ENCODE data around the gene GZF1.

GZF1 gene

GRCh38 chr20:23361119-23361475, 885 bp upstream of the GZF1 start:
- peaks cover 15% of the 10 kb centered on the region for H3K36me3 ChIP-seq (ENCODE audit: insufficient read depth, low read depth, low read length)
- no peaks in the 10 kb centered on the region for H3K9me3 ChIP-seq (ENCODE audit: insufficient read depth, low read depth, low read length)
- peaks cover 19% of the 10 kb centered on the region; the same call in 1 of the 2 replicates for H3K4me1 ChIP-seq (ENCODE audit: insufficient read depth, low read length)
- H3K27me3 ChIP-seq (ENCODE audit: insufficient read depth, low read length), result no peaks in the 10 kb centered on the region
- peak overlapping the region; percentile 86 for H3K4me3 ChIP-seq (ENCODE audit: low read length)
- H3K27ac ChIP-seq (ENCODE audit: low read length), result peak overlapping the region; percentile 45
- H3K9ac ChIP-seq (ENCODE audit: low read depth, low read length), result peak overlapping the region; percentile 96

GRCh38 chr20:23362392-23363256, 642 bp downstream of the GZF1 start:
- no peak overlapping the region for H3K27ac ChIP-seq (ENCODE audit: low read length)
- H3K27me3 ChIP-seq (ENCODE audit: insufficient read depth, low read length), result no peaks in the 10 kb centered on the region
- peak overlapping the region; percentile 79; the same call in 1 of the 2 replicates for H3K9ac ChIP-seq (ENCODE audit: low read depth, low read length)
- H3K9me3 ChIP-seq (ENCODE audit: insufficient read depth, low read depth, low read length), result no peaks in the 10 kb centered on the region
- H3K4me1 ChIP-seq (ENCODE audit: insufficient read depth, low read length), result peaks cover 24% of the 10 kb centered on the region
- peak overlapping the region; percentile 88 for H3K4me3 ChIP-seq (ENCODE audit: low read length)
- peaks cover 28% of the 10 kb centered on the region for H3K36me3 ChIP-seq (ENCODE audit: insufficient read depth, low read depth, low read length)

GRCh38 chr20:23363257-23363649, 1.3 kb downstream of the GZF1 start:
- peak overlapping the region; percentile 88 for H3K4me3 ChIP-seq (ENCODE audit: low read length)
- H3K4me1 ChIP-seq (ENCODE audit: insufficient read depth, low read length), result peaks cover 24% of the 10 kb centered on the region
- H3K27me3 ChIP-seq (ENCODE audit: insufficient read depth, low read length), result no peaks in the 10 kb centered on the region
- peaks cover 35% of the 10 kb centered on the region for H3K36me3 ChIP-seq (ENCODE audit: insufficient read depth, low read depth, low read length)
- no peak overlapping the region for H3K27ac ChIP-seq (ENCODE audit: low read length)
- peak overlapping the region; percentile 79; the same call in 1 of the 2 replicates for H3K9ac ChIP-seq (ENCODE audit: low read depth, low read length)
- H3K9me3 ChIP-seq (ENCODE audit: insufficient read depth, low read depth, low read length), result no peaks in the 10 kb centered on the region

- Histone ChIP-seq H3K27ac (ENCODE audit: low read length) (no peak overlapping the region), H3K9ac (ENCODE audit: low read depth, low read length) (no peak overlapping the region), H3K4me1 (ENCODE audit: insufficient read depth, low read length) (peaks cover 18% of the 10 kb centered on the region), H3K9me3 (ENCODE audit: insufficient read depth, low read depth, low read length) (no peaks in the 10 kb centered on the region), H3K27me3 (ENCODE audit: insufficient read depth, low read length) (no peaks in the 10 kb centered on the region), H3K36me3 (ENCODE audit: insufficient read depth, low read depth, low read length) (peaks cover 58% of the 10 kb centered on the region), H3K4me3 (ENCODE audit: low read length) (no peak overlapping the region)
These were observed 3.6 kb downstream of the GZF1 start for GRCh38 chr20:23365390-23366165.

GRCh38 chr20:23366384-23366783, 4.4 kb downstream of the GZF1 start:
- Histone ChIP-seq H3K9me3 (ENCODE audit: insufficient read depth, low read depth, low read length) (no peaks in the 10 kb centered on the region), H3K27me3 (ENCODE audit: insufficient read depth, low read length) (no peaks in the 10 kb centered on the region), H3K36me3 (ENCODE audit: insufficient read depth, low read depth, low read length) (peaks cover 66% of the 10 kb centered on the region), H3K4me3 (ENCODE audit: low read length) (no peak overlapping the region; the same call in 1 of the 2 replicates), H3K4me1 (ENCODE audit: insufficient read depth, low read length) (peaks cover 13% of the 10 kb centered on the region), H3K9ac (ENCODE audit: low read depth, low read length) (no peak overlapping the region), H3K27ac (ENCODE audit: low read length) (no peak overlapping the region)

- Histone ChIP-seq H3K9ac (ENCODE audit: low read depth, low read length) (no peak overlapping the region), H3K27me3 (ENCODE audit: insufficient read depth, low read length) (no peaks in the 10 kb centered on the region), H3K4me3 (ENCODE audit: low read length) (no peak overlapping the region), H3K4me1 (ENCODE audit: insufficient read depth, low read length) (peaks cover 12% of the 10 kb centered on the region), H3K36me3 (ENCODE audit: insufficient read depth, low read depth, low read length) (peaks cover 80% of the 10 kb centered on the region), H3K27ac (ENCODE audit: low read length) (no peak overlapping the region), H3K9me3 (ENCODE audit: insufficient read depth, low read depth, low read length) (no peaks in the 10 kb centered on the region)
These were observed 5.8 kb downstream of the GZF1 start for GRCh38 chr20:23367770-23368169.

GRCh38 chr20:23368316-23369071, 6.5 kb downstream of the GZF1 start:
- no peak overlapping the region for H3K27ac ChIP-seq (ENCODE audit: low read length)
- no peak overlapping the region for H3K9ac ChIP-seq (ENCODE audit: low read depth, low read length)
- no peaks in the 10 kb centered on the region for H3K27me3 ChIP-seq (ENCODE audit: insufficient read depth, low read length)
- no peaks in the 10 kb centered on the region for H3K9me3 ChIP-seq (ENCODE audit: insufficient read depth, low read depth, low read length)
- H3K4me1 ChIP-seq (ENCODE audit: insufficient read depth, low read length), result peaks cover 5% of the 10 kb centered on the region; the same call in 1 of the 2 replicates
- H3K36me3 ChIP-seq (ENCODE audit: insufficient read depth, low read depth, low read length), result peaks cover 87% of the 10 kb centered on the region
- no peak overlapping the region for H3K4me3 ChIP-seq (ENCODE audit: low read length)

- H3K27ac ChIP-seq (ENCODE audit: low read length), result no peak overlapping the region
- H3K4me3 ChIP-seq (ENCODE audit: low read length), result no peak overlapping the region
- H3K4me1 ChIP-seq (ENCODE audit: insufficient read depth, low read length), result peaks cover 5% of the 10 kb centered on the region; the same call in 1 of the 2 replicates
- H3K27me3 ChIP-seq (ENCODE audit: insufficient read depth, low read length), result no peaks in the 10 kb centered on the region
- no peaks in the 10 kb centered on the region for H3K9me3 ChIP-seq (ENCODE audit: insufficient read depth, low read depth, low read length)
- peaks cover 92% of the 10 kb centered on the region for H3K36me3 ChIP-seq (ENCODE audit: insufficient read depth, low read depth, low read length)
- no peak overlapping the region for H3K9ac ChIP-seq (ENCODE audit: low read depth, low read length)
These were observed 7.3 kb downstream of the GZF1 start for GRCh38 chr20:23369072-23369823.

- Histone ChIP-seq H3K4me3 (ENCODE audit: low read length) (no peak overlapping the region), H3K9ac (ENCODE audit: low read depth, low read length) (no peak overlapping the region), H3K36me3 (ENCODE audit: insufficient read depth, low read depth, low read length) (peaks cover 92% of the 10 kb centered on the region), H3K27me3 (ENCODE audit: insufficient read depth, low read length) (no peaks in the 10 kb centered on the region), H3K9me3 (ENCODE audit: insufficient read depth, low read depth, low read length) (no peaks in the 10 kb centered on the region), H3K4me1 (ENCODE audit: insufficient read depth, low read length) (peaks cover 5% of the 10 kb centered on the region; the same call in 1 of the 2 replicates), H3K27ac (ENCODE audit: low read length) (no peak overlapping the region)
These were observed 8.3 kb downstream of the GZF1 start for GRCh38 chr20:23370274-23370673.

- Histone ChIP-seq H3K4me1 (ENCODE audit: insufficient read depth, low read length) (peaks cover 5% of the 10 kb centered on the region; the same call in 1 of the 2 replicates), H3K36me3 (ENCODE audit: insufficient read depth, low read depth, low read length) (peaks cover 96% of the 10 kb centered on the region), H3K4me3 (ENCODE audit: low read length) (no peak overlapping the region), H3K9ac (ENCODE audit: low read depth, low read length) (no peak overlapping the region), H3K27me3 (ENCODE audit: insufficient read depth, low read length) (no peaks in the 10 kb centered on the region), H3K27ac (ENCODE audit: low read length) (no peak overlapping the region), H3K9me3 (ENCODE audit: insufficient read depth, low read depth, low read length) (no peaks in the 10 kb centered on the region)
These were observed 8.9 kb downstream of the GZF1 start for GRCh38 chr20:23370873-23371272.

GRCh38 chr20:23371496-23371895, 9.5 kb downstream of the GZF1 start:
- Histone ChIP-seq H3K27me3 (ENCODE audit: insufficient read depth, low read length) (no peaks in the 10 kb centered on the region), H3K36me3 (ENCODE audit: insufficient read depth, low read depth, low read length) (peaks cover 100% of the 10 kb centered on the region), H3K4me1 (ENCODE audit: insufficient read depth, low read length) (peaks cover 3% of the 10 kb centered on the region; the same call in 1 of the 2 replicates), H3K4me3 (ENCODE audit: low read length) (no peak overlapping the region), H3K27ac (ENCODE audit: low read length) (no peak overlapping the region), H3K9me3 (ENCODE audit: insufficient read depth, low read depth, low read length) (no peaks in the 10 kb centered on the region), H3K9ac (ENCODE audit: low read depth, low read length) (no peak overlapping the region)

Measured in iPS-20b (cell line).